Caco-2 (cell line): ENCODE data around the gene LDLRAD2. TPM values are rescaled to one million over a fixed set of nuclear protein-coding genes. Genes with fewer than 3 reads are reported as not detected.
A peak's percentile ranks its signal among the peaks of the same experiment; 100 is the strongest.

Experiments
- BruUV-seq: library from RNA; stranded (reverse); fragments of 400-500 nt; replicated peaks from 2 replicates; lab custom pipeline; 2021; lab: Mats Ljungman, UMichigan
- CTCF ChIA-PET: fragments of 300-600 bp; sonication (Branson Sonifier 250); formaldehyde crosslinking; loops from one replicate; lab custom pipeline; 2022; ENCODE audit warnings: antibody characterized with exemption; lab: Charles Lee
- POLR2A ChIA-PET: fragments of 300-600 bp; sonication (Branson Sonifier 250); formaldehyde crosslinking; loops from one replicate; lab custom pipeline; 2022; ENCODE audit warnings: antibody characterized with exemption; lab: Charles Lee
- DNase-seq, 2 experiments: peaks; one replicate each; pipeline versions ENCODE4 v3.0.0 to v3.0.0-alpha.2; 2020 to 2022
- H3K27me3 ChIP-seq: replicated peaks from 2 replicates; pipeline ENCODE4 v1.6.0; 2011; ENCODE audit warnings: low read length; ENCODE audit not compliant: control insufficient read depth, insufficient read depth
- H3K36me3 ChIP-seq: 2 replicates; pipeline ENCODE4 v1.5.1; 2011; ENCODE audit warnings: low read length; ENCODE audit not compliant: control insufficient read depth, insufficient read depth
- H3K4me1 ChIP-seq: fragments of 250-450 bp; sonication (Bioruptor Pico); 2 replicates; pipeline ENCODE4 v1.5.1; 2020; ENCODE audit warnings: mild to moderate bottlenecking
- H3K4me3 ChIP-seq: 2 replicates; pipeline ENCODE4 v1.5.1; 2011; ENCODE audit warnings: low read depth, mild to moderate bottlenecking, control low read depth, low read length
- H3K9me3 ChIP-seq: fragments of 250-450 bp; sonication (Bioruptor Pico); 2 replicates; pipeline ENCODE4 v1.5.1; 2020; ENCODE audit warnings: mild to moderate bottlenecking, moderate library complexity
- H3K27ac Mint-ChIP-seq: one replicate; pipeline ENCODE4 v1.8.0; 2022; ENCODE audit warnings: mixed read lengths; ENCODE audit not compliant: unreplicated experiment
- H3K27me3 Mint-ChIP-seq: one replicate; pipeline ENCODE4 v1.8.0; 2022; ENCODE audit warnings: mixed read lengths; ENCODE audit not compliant: insufficient read depth, unreplicated experiment
- H3K36me3 Mint-ChIP-seq: one replicate; pipeline ENCODE4 v1.8.0; 2022; ENCODE audit warnings: mild to moderate bottlenecking, mixed read lengths; ENCODE audit not compliant: insufficient read depth, unreplicated experiment
- H3K4me1 Mint-ChIP-seq: one replicate; pipeline ENCODE4 v1.8.0; 2022; ENCODE audit warnings: low read depth, mixed read lengths; ENCODE audit not compliant: unreplicated experiment
- H3K4me3 Mint-ChIP-seq: one replicate; pipeline ENCODE4 v1.8.0; 2022; ENCODE audit warnings: mild to moderate bottlenecking, moderate library complexity, mixed read lengths; ENCODE audit not compliant: unreplicated experiment
- H3K9me3 Mint-ChIP-seq: one replicate; pipeline ENCODE4 v1.8.0; 2022; ENCODE audit warnings: mixed read lengths; ENCODE audit not compliant: unreplicated experiment
- intact Hi-C: fragments of 100-400 bp; cut with micrococcal nuclease; formaldehyde crosslinking; loops from one replicate; pipeline ENCODE4 v1.10.0; 2022; ENCODE audit not compliant: unreplicated experiment
- total RNA-seq: library from RNA; stranded (reverse); gene quantifications from 2 replicates; pipeline ENCODE4 v1.2.3, GENCODE V29; 2022
- TF ChIP-seq, protein P1 (sequence below), 2 experiments: fragments of 200-600 bp in 1 of 2; IDR thresholded peaks; 1 replicate in 1 of 2; 2 replicates in 1 of 2; pipeline versions ENCODE4 v1.5.1 to v1.8.0; 2011 to 2022; ENCODE audit warnings: antibody characterized with exemption in 1 of 2, control low read depth in 1 of 2, inconsistent platforms in 1 of 2, low read depth in 1 of 2, low read length in 1 of 2, mild to moderate bottlenecking in 1 of 2, moderate library complexity in 1 of 2; ENCODE audit not compliant: insufficient read depth in 1 of 2, severe bottlenecking in 1 of 2, unreplicated experiment in 1 of 2

The LDLRAD2 gene
- total RNA-seq, 1 experiment from 2014 or later = not detected

DNA sequence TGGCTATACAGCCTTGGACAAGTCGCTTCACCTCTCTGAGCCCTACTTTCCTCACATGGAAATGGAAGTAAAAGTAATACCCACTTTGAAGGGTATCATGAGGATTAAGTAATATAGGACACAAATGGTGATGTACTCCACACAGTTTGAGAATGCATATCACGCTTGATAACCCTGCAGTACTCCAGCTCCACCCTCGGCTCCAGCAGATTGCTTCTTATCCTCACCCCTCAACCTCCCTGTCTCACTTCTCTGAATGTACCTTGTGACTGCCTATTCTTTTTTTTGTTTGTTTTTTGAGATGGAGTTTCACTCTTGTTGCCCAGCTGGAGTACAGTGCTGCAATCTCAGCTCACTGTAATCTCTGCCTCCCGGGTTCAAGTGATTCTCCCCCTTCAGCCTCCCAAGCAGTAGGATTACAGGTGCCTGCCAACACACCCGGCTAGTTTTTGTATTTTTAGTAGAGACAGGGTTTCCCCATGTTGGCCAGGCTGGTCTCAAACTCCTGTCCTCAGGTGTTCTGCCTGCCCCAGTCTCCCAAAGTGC is 55.5 kb downstream of the LDLRAD2 start:
- POLR2A ChIA-PET = no interaction called here
- Mint-ChIP-seq H3K9me3 (no peaks in the 10 kb centered on the region), H3K36me3 (peaks cover 78% of the 10 kb centered on the region)

DNA sequence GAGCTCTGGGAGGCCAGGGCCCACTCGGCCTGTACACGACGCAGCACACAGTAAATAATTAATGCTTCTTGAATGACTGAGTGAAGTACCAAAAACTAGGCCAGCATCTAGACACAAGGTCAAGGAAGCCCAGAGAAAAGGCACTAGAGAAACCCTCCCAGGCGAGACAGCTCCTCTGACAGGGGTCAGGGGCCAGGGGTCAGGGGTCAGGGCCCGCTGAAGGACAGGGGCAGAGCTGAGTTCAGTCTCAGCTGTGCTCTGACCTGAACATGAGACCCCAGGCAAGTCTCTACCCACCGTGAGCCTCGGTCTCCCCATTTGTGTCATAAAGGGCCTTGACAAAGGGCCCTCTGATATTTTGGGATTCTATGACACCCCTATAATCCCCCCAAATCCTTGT is 56.4 kb downstream of the LDLRAD2 start:
- CTCF ChIA-PET = no interaction called here

More for the DNA sequence above, 55.5 kb downstream of the LDLRAD2 start:
- CTCF ChIA-PET = no interaction called here
- H3K9me3 ChIP-seq = no peaks in the 10 kb centered on the region
- Mint-ChIP-seq H3K27ac (no peak overlapping the region), H3K27me3 (no peaks in the 10 kb centered on the region), H3K4me1 (peaks cover 6% of the 10 kb centered on the region), H3K4me3 (no peak overlapping the region)
- no peak for DNase-seq
- H3K4me3 ChIP-seq = no peak overlapping the region
- TF ChIP-seq, protein P1, sequence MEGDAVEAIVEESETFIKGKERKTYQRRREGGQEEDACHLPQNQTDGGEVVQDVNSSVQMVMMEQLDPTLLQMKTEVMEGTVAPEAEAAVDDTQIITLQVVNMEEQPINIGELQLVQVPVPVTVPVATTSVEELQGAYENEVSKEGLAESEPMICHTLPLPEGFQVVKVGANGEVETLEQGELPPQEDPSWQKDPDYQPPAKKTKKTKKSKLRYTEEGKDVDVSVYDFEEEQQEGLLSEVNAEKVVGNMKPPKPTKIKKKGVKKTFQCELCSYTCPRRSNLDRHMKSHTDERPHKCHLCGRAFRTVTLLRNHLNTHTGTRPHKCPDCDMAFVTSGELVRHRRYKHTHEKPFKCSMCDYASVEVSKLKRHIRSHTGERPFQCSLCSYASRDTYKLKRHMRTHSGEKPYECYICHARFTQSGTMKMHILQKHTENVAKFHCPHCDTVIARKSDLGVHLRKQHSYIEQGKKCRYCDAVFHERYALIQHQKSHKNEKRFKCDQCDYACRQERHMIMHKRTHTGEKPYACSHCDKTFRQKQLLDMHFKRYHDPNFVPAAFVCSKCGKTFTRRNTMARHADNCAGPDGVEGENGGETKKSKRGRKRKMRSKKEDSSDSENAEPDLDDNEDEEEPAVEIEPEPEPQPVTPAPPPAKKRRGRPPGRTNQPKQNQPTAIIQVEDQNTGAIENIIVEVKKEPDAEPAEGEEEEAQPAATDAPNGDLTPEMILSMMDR (IDR thresholded peaks at IDR 0.05; ENCODE audit: insufficient read depth in 1 of 2, low read depth in 1 of 2, low read length in 1 of 2, severe bottlenecking in 1 of 2, unreplicated experiment in 1 of 2) = no peak
- TSS peak; percentile 15 for BruUV-seq
- intact Hi-C loops = no loop called here
- no peaks in the 10 kb centered on the region for H3K4me1 ChIP-seq
- peaks cover 4% of the 10 kb centered on the region for H3K36me3 ChIP-seq
- H3K27me3 ChIP-seq = no peaks in the 10 kb centered on the region

GRCh38 chr1:21868941-21869454 is 56.9 kb downstream of the LDLRAD2 start:
- no peak overlapping the region for H3K4me3 Mint-ChIP-seq
- DNase-seq = no peak
- intact Hi-C loops = no loop called here
- H3K4me1 Mint-ChIP-seq = peaks cover 6% of the 10 kb centered on the region
- no peaks in the 10 kb centered on the region for H3K9me3 Mint-ChIP-seq
- ChIA-PET CTCF (no interaction called here), POLR2A (no interaction called here)
- no peaks in the 10 kb centered on the region for H3K27me3 Mint-ChIP-seq
- H3K27ac Mint-ChIP-seq = no peak overlapping the region
- H3K36me3 Mint-ChIP-seq = peaks cover 76% of the 10 kb centered on the region
- H3K9me3 ChIP-seq = no peaks in the 10 kb centered on the region
- H3K36me3 ChIP-seq = peaks cover 4% of the 10 kb centered on the region
- H3K27me3 ChIP-seq = no peaks in the 10 kb centered on the region
- H3K4me1 ChIP-seq = no peaks in the 10 kb centered on the region
- TF ChIP-seq, protein P1 (IDR thresholded peaks at IDR 0.05; ENCODE audit: insufficient read depth in 1 of 2, low read depth in 1 of 2, low read length in 1 of 2, severe bottlenecking in 1 of 2, unreplicated experiment in 1 of 2) = no peak
- no peak overlapping the region for H3K4me3 ChIP-seq
- no TSS peak for BruUV-seq

More for the DNA sequence above, 56.4 kb downstream of the LDLRAD2 start:
- Histone ChIP-seq H3K4me1 (no peaks in the 10 kb centered on the region), H3K27me3 (no peaks in the 10 kb centered on the region), H3K4me3 (no peak overlapping the region), H3K9me3 (no peaks in the 10 kb centered on the region), H3K36me3 (peaks cover 4% of the 10 kb centered on the region)
- Mint-ChIP-seq H3K36me3 (peaks cover 78% of the 10 kb centered on the region), H3K9me3 (no peaks in the 10 kb centered on the region), H3K27me3 (no peaks in the 10 kb centered on the region), H3K4me3 (no peak overlapping the region), H3K27ac (no peak overlapping the region), H3K4me1 (peaks cover 6% of the 10 kb centered on the region)
- POLR2A ChIA-PET = no interaction called here
- TF ChIP-seq, protein P1 (IDR thresholded peaks at IDR 0.05; ENCODE audit: insufficient read depth in 1 of 2, low read depth in 1 of 2, low read length in 1 of 2, severe bottlenecking in 1 of 2, unreplicated experiment in 1 of 2) = no peak
- no TSS peak for BruUV-seq
- intact Hi-C loops = no loop called here
- DNase-seq = no peak
